Measurements from ENCODE around the gene KNTC1.

The KNTC1 gene

GRCh38 chr12:122635471-122635870, 108.4 kb downstream of the KNTC1 start:
- no peak overlapping the region for H3K9ac ChIP-seq (ENCODE audit: low read length)
- H3K36me3 ChIP-seq (ENCODE audit: insufficient read depth, low read length): peaks cover 33% of the 10 kb centered on the region
- H3K9me2 ChIP-seq (ENCODE audit: low read depth, low read length): no peaks in the 10 kb centered on the region

GRCh38 chr12:122643207-122643805, 116.3 kb downstream of the KNTC1 start:
- no peaks in the 10 kb centered on the region for H3K9me2 ChIP-seq (ENCODE audit: low read depth, low read length)
- no peaks in the 10 kb centered on the region for H3K36me3 ChIP-seq (ENCODE audit: insufficient read depth, low read length)
- no peak overlapping the region for H3K9ac ChIP-seq (ENCODE audit: low read length)
- no peaks in the 10 kb centered on the region for H3K27me3 ChIP-seq (ENCODE audit: insufficient read depth, low read length)
- no peak overlapping the region for H3K27ac ChIP-seq (ENCODE audit: low read depth, low read length, poor library complexity, severe bottlenecking)
- no peak overlapping the region for H2AFZ ChIP-seq (ENCODE audit: low read length)
- TF ChIP-seq EZH2 (IDR thresholded peaks at IDR 0.05; ENCODE audit: borderline replicate concordance, low read length): no peak
- no peak for TF ChIP-seq CTCF (IDR thresholded peaks at IDR 0.05; ENCODE audit: low read length)
- peaks cover 9% of the 10 kb centered on the region for H3K4me1 ChIP-seq (ENCODE audit: insufficient read depth, low read length, severe bottlenecking)
- no peaks in the 10 kb centered on the region for H3F3A ChIP-seq (ENCODE audit: insufficient read depth, low read length)
- H4K20me1 ChIP-seq (ENCODE audit: insufficient read depth, low read length): no peaks in the 10 kb centered on the region
- no peak overlapping the region for H3K4me2 ChIP-seq (ENCODE audit: low read length)
- no peaks in the 10 kb centered on the region for H3K9me3 ChIP-seq (ENCODE audit: low read length)
- no peak overlapping the region for H3K4me3 ChIP-seq (ENCODE audit: low read depth, low read length, poor library complexity, severe bottlenecking)
- no peaks in the 10 kb centered on the region for H3K79me2 ChIP-seq (ENCODE audit: insufficient read depth, low read length)

More at GRCh38 chr12:122635471-122635870, 108.4 kb downstream of the KNTC1 start:
- Histone ChIP-seq H3K27ac (ENCODE audit: low read depth, low read length, poor library complexity, severe bottlenecking) (no peak overlapping the region), H3K79me2 (ENCODE audit: insufficient read depth, low read length) (no peaks in the 10 kb centered on the region), H3F3A (ENCODE audit: insufficient read depth, low read length) (no peaks in the 10 kb centered on the region), H4K20me1 (ENCODE audit: insufficient read depth, low read length) (no peaks in the 10 kb centered on the region), H3K27me3 (ENCODE audit: insufficient read depth, low read length) (no peaks in the 10 kb centered on the region), H2AFZ (ENCODE audit: low read length) (no peak overlapping the region), H3K9me3 (ENCODE audit: low read length) (no peaks in the 10 kb centered on the region), H3K4me1 (ENCODE audit: insufficient read depth, low read length, severe bottlenecking) (no peaks in the 10 kb centered on the region), H3K4me2 (ENCODE audit: low read length) (no peak overlapping the region), H3K4me3 (ENCODE audit: low read depth, low read length, poor library complexity, severe bottlenecking) (no peak overlapping the region)
- no peak for TF ChIP-seq EZH2 (IDR thresholded peaks at IDR 0.05; ENCODE audit: borderline replicate concordance, low read length)
- no peak for TF ChIP-seq CTCF (IDR thresholded peaks at IDR 0.05; ENCODE audit: low read length)

- Histone ChIP-seq H2AFZ (ENCODE audit: low read length) (no peak overlapping the region), H3K36me3 (ENCODE audit: insufficient read depth, low read length) (no peaks in the 10 kb centered on the region), H3K4me1 (ENCODE audit: insufficient read depth, low read length, severe bottlenecking) (peaks cover 9% of the 10 kb centered on the region), H3K79me2 (ENCODE audit: insufficient read depth, low read length) (no peaks in the 10 kb centered on the region), H3K9me2 (ENCODE audit: low read depth, low read length) (no peaks in the 10 kb centered on the region), H3K27me3 (ENCODE audit: insufficient read depth, low read length) (no peaks in the 10 kb centered on the region), H3K4me2 (ENCODE audit: low read length) (peak overlapping the region; percentile 45), H4K20me1 (ENCODE audit: insufficient read depth, low read length) (no peaks in the 10 kb centered on the region), H3F3A (ENCODE audit: insufficient read depth, low read length) (no peaks in the 10 kb centered on the region), H3K9me3 (ENCODE audit: low read length) (no peaks in the 10 kb centered on the region), H3K4me3 (ENCODE audit: low read depth, low read length, poor library complexity, severe bottlenecking) (no peak overlapping the region), H3K9ac (ENCODE audit: low read length) (no peak overlapping the region), H3K27ac (ENCODE audit: low read depth, low read length, poor library complexity, severe bottlenecking) (no peak overlapping the region)
- TF ChIP-seq CTCF (IDR thresholded peaks at IDR 0.05; ENCODE audit: low read length) (no peak), EZH2 (IDR thresholded peaks at IDR 0.05; ENCODE audit: borderline replicate concordance, low read length) (no peak)
Measured at GRCh38 chr12:122646517-122647217, 119.6 kb downstream of the KNTC1 start.

All from OCI-LY1 (cell line).